Body of pancreas (tissue), 4 donors: ENCODE measurements around the gene TMEM201. TPM values are rescaled to one million over a fixed set of nuclear protein-coding genes. Genes with fewer than 3 reads are reported as not detected.
"Not testable (repeated sequence)": the region's sequence is repeated elsewhere in the genome, so short reads cannot be mapped to it uniquely, and the experiment has no call there.

Experiments
- ATAC-seq: fragments of 150-250 bp; one replicate; pipeline ENCODE4 v1.9.1; 2016
- DNase-seq, 4 donors: peaks; one replicate each; pipeline ENCODE4 v3.0.0-alpha.2; 2019
- H3K27ac ChIP-seq, 4 donors: fragments of 200-600 bp; sonication (generic); 1 replicate in 3 of 4; 2 replicates in 1 of 4; pipeline versions ENCODE4 v1.5.1 to v1.6.1; 2016 to 2019; ENCODE audit warnings: mild to moderate bottlenecking in 1 of 4, mixed read lengths in 1 of 4, moderate library complexity in 1 of 4
- H3K27me3 ChIP-seq, 2 donors: fragments of 200-600 bp; sonication (generic); one replicate each; pipeline ENCODE4 v1.6.0; 2016; ENCODE audit warnings: mild to moderate bottlenecking in 1 of 2
- H3K36me3 ChIP-seq, 2 donors: fragments of 200-600 bp; sonication (generic); replicated peaks in 1 of 2; 2 replicates each; pipeline ENCODE4 v1.5.1; 2016; ENCODE audit warnings: low read depth in 2 of 2; ENCODE audit not compliant: insufficient read depth in 1 of 2
- H3K4me1 ChIP-seq: fragments of 200-600 bp; sonication (generic); one replicate; pipeline ENCODE4 v1.6.0; 2016
- H3K4me3 ChIP-seq, 2 donors: fragments of 200-600 bp; sonication (generic); 1 replicate in 1 of 2; 2 replicates in 1 of 2; pipeline ENCODE4 v1.5.1; 2016 to 2019
- H3K9me3 ChIP-seq, 3 donors: fragments of 200-600 bp; sonication (generic); 1 replicate in 2 of 3; 2 replicates in 1 of 3; pipeline ENCODE4 v1.5.1; 2016
- POLR2A ChIP-seq, 3 donors: fragments of 450-650 bp; IDR thresholded peaks; one replicate each; pipeline ENCODE4 v1.6.1; 2016; ENCODE audit warnings: antibody characterized with exemption in 3 of 3, mild to moderate bottlenecking in 2 of 3
- WGBS, 2 donors: methylation state at CpG; one replicate each; pipeline ENCODE4 v1.1.5; 2017; 5-methylcytosine and 5-hydroxymethylcytosine counted together
- intact Hi-C: fragments of 100-400 bp; cut with DNase I; formaldehyde crosslinking; loops from one replicate; pipeline ENCODE4 v1.15.1; 2023
- total RNA-seq, 2 donors: library from RNA; depleted of rRNA; stranded (reverse); fragments of >200 nt; gene quantifications; one replicate each; pipeline ENCODE4 v1.1.0, GENCODE V29; 2016
- TF ChIP-seq, protein P1 (sequence below), 7 experiments: fragments of 450-650 bp in 4 of 7; fragments of 200-600 bp in 3 of 7; sonication (generic) in 3 of 7; IDR thresholded peaks; one replicate each; pipeline ENCODE4 v1.5.1; 2016 to 2019; ENCODE audit warnings: antibody characterized with exemption in 7 of 7

Gene TMEM201
- total RNA-seq, 2 donors from 2014 or later = 7.3 to 12.5 TPM

DNA sequence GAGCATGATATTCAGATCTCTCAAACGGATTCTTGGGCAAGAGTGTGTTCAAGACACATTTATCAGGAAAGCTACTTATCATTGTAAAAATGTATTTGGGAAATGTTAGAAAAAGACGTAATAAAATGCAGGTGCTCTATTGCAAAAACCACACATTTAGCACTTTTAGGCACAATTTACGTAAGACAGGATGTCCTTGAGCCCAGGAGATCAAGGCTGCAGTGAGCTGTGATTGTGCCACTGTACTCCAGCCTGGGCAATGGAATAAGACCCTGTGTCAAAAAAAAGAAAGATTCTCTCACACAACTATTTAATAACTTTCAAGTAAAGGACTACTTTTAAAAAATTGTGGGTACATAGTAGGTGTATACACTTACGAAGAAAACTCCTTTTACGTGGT is 31.1 kb upstream of the TMEM201 start:
- no peaks in the 10 kb centered on the region for H3K9me3 ChIP-seq
- H3K36me3 ChIP-seq = no peaks in the 10 kb centered on the region
- no peak for ATAC-seq
- no peaks in the 10 kb centered on the region for H3K27me3 ChIP-seq
- no peak for DNase-seq
- H3K4me3 ChIP-seq = no peak overlapping the region
- no peak overlapping the region for H3K27ac ChIP-seq
- peaks cover 45% of the 10 kb centered on the region for H3K4me1 ChIP-seq
- no peak for TF ChIP-seq POLR2A (IDR thresholded peaks at IDR 0.05)
- TF ChIP-seq, protein P1, sequence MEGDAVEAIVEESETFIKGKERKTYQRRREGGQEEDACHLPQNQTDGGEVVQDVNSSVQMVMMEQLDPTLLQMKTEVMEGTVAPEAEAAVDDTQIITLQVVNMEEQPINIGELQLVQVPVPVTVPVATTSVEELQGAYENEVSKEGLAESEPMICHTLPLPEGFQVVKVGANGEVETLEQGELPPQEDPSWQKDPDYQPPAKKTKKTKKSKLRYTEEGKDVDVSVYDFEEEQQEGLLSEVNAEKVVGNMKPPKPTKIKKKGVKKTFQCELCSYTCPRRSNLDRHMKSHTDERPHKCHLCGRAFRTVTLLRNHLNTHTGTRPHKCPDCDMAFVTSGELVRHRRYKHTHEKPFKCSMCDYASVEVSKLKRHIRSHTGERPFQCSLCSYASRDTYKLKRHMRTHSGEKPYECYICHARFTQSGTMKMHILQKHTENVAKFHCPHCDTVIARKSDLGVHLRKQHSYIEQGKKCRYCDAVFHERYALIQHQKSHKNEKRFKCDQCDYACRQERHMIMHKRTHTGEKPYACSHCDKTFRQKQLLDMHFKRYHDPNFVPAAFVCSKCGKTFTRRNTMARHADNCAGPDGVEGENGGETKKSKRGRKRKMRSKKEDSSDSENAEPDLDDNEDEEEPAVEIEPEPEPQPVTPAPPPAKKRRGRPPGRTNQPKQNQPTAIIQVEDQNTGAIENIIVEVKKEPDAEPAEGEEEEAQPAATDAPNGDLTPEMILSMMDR (IDR thresholded peaks at IDR 0.05) = no peak
- WGBS, 2 donors = 83 to 85% methylated on average over 5 of the region's 5 CpGs
- intact Hi-C loops = no loop called here

- DNase-seq (no peak), ATAC-seq (no peak)
- Histone ChIP-seq H3K4me3 (no peak overlapping the region), H3K4me1 (peaks cover 43% of the 10 kb centered on the region), H3K27me3 (no peaks in the 10 kb centered on the region), H3K27ac (no peak overlapping the region), H3K9me3 (no peaks in the 10 kb centered on the region), H3K36me3 (no peaks in the 10 kb centered on the region)
- intact Hi-C loops = no loop called here
- TF ChIP-seq POLR2A (IDR thresholded peaks at IDR 0.05) = no peak
- TF ChIP-seq, protein P1 (IDR thresholded peaks at IDR 0.05) = no peak
- 89 to 95% methylated on average over 6 of the region's 6 CpGs for WGBS, 2 donors
Measured at GRCh38 chr1:9558271-9558945, 30.3 kb upstream of the TMEM201 start.

DNA sequence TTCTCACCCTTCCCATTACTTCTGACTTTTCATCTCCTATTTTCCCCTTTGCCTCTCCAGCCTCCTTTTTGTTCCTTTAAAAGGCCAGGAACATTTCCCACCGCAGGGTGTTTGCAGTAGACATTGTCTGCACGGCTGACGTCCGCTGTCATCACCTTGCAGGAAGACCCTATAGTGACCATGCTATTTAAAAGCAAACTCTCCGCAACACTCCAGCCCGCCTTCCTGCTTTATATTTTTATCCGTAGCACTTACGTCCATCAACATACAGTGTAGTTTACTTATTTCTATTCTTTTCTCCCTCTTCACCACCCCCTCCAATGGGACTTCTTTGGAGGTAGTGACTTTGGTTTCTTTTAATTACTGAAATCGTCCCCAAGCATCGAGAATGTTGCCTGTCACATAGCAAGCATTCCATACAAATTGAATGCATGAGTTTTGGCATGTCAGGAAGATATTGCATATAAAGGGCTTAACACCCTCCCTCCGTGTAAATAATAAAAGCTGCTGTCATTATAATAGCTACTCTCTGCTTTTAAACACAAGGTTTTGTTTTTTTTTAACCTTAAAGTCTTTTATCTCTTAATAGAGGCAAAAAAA is 29.7 kb upstream of the TMEM201 start:
- peaks cover 37% of the 10 kb centered on the region for H3K4me1 ChIP-seq
- intact Hi-C loops = no loop called here
- H3K36me3 ChIP-seq = no peaks in the 10 kb centered on the region
- 81 to 82% methylated on average over 11 of the region's 11 CpGs for WGBS, 2 donors
- ATAC-seq = no peak
- H3K27me3 ChIP-seq = no peaks in the 10 kb centered on the region
- TF ChIP-seq, protein P1 (IDR thresholded peaks at IDR 0.05) = no peak
- TF ChIP-seq POLR2A (IDR thresholded peaks at IDR 0.05) = no peak
- DNase-seq = no peak
- H3K9me3 ChIP-seq = no peaks in the 10 kb centered on the region
- no peak overlapping the region for H3K4me3 ChIP-seq
- H3K27ac ChIP-seq = no peak overlapping the region

DNA sequence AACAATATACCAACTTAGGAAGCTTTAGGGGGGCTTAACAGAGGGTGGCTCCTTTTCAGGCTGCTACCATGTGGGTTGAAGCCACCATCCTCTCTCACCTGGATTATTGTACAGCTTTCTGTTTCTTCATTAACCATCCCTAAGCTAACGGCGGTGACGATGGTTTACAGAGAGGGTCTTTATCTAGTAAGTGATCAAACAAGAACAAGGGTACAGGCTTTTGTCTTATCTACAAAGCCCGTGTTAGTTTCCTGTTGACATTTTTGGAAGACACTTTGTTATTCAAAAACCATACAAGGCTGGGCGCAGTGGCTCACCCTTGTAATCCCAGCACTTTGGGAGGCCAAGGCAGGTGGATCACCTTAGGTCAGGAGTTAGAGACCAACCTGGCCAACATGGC is 29.0 kb upstream of the TMEM201 start:
- H3K27me3 ChIP-seq = no peaks in the 10 kb centered on the region
- ATAC-seq (no peak), DNase-seq (no peak)
- peaks cover 31% of the 10 kb centered on the region for H3K4me1 ChIP-seq
- intact Hi-C loops = no loop called here
- H3K4me3 ChIP-seq = no peak overlapping the region
- 59 to 76% methylated on average over 5 of the region's 5 CpGs for WGBS, 2 donors
- H3K27ac ChIP-seq = no peak overlapping the region
- TF ChIP-seq, protein P1 (IDR thresholded peaks at IDR 0.05) = no peak
- TF ChIP-seq POLR2A (IDR thresholded peaks at IDR 0.05) = no peak
- no peaks in the 10 kb centered on the region for H3K9me3 ChIP-seq
- H3K36me3 ChIP-seq = no peaks in the 10 kb centered on the region

GRCh38 chr1:9560090-9560489 is 28.6 kb upstream of the TMEM201 start:
- H3K27me3 ChIP-seq, DNase-seq, H3K27ac ChIP-seq, ATAC-seq, intact Hi-C loops, H3K36me3 ChIP-seq, H3K4me3 ChIP-seq, H3K9me3 ChIP-seq: not testable (repeated sequence)
- H3K4me1 ChIP-seq = peaks cover 28% of the 10 kb centered on the region
- 92 to 94% methylated on average over 17 of the region's 17 CpGs for WGBS, 2 donors
